ENCODE measurements around the gene GNGT2. TPM values are rescaled to one million over a fixed set of nuclear protein-coding genes. Genes with fewer than 3 reads are reported as not detected.
A peak's percentile ranks its signal among the peaks of the same experiment; 100 is the strongest.
"Not testable (repeated sequence)": the region's sequence is repeated elsewhere in the genome, so short reads cannot be mapped to it uniquely, and the experiment has no call there.

GNGT2 gene
- total RNA-seq, 1 donor from 2014 or later: not detected

- peak overlapping the region; percentile 99 for H3K27ac Mint-ChIP-seq (ENCODE audit: unreplicated experiment)
- DNase-seq (ENCODE audit: extremely low spot score, unreplicated experiment): no peak
- H3K9me3 Mint-ChIP-seq (ENCODE audit: unreplicated experiment): no peaks in the 10 kb centered on the region
- no peaks in the 10 kb centered on the region for H3K36me3 Mint-ChIP-seq (ENCODE audit: unreplicated experiment)
- TF ChIP-seq CTCF (IDR thresholded peaks at IDR 0.05): no peak
- peaks cover 7% of the 10 kb centered on the region for H3K4me1 Mint-ChIP-seq (ENCODE audit: unreplicated experiment)
- no peaks in the 10 kb centered on the region for H3K27me3 Mint-ChIP-seq (ENCODE audit: unreplicated experiment)
- peak overlapping the region; percentile 93 for H3K4me3 Mint-ChIP-seq (ENCODE audit: unreplicated experiment)
Observed at GRCh38 chr17:49193513-49194296, 16.7 kb downstream of the GNGT2 start.

GRCh38 chr17:49191917-49192741 is 18.2 kb downstream of the GNGT2 start:
- H3K4me3 Mint-ChIP-seq (ENCODE audit: unreplicated experiment): peak overlapping the region; percentile 93
- DNase-seq (ENCODE audit: extremely low spot score, unreplicated experiment): peak; percentile 96
- TF ChIP-seq CTCF (IDR thresholded peaks at IDR 0.05): peak; percentile 42
- no peaks in the 10 kb centered on the region for H3K9me3 Mint-ChIP-seq (ENCODE audit: unreplicated experiment)
- peak overlapping the region; percentile 99 for H3K27ac Mint-ChIP-seq (ENCODE audit: unreplicated experiment)
- H3K4me1 Mint-ChIP-seq (ENCODE audit: unreplicated experiment): peaks cover 7% of the 10 kb centered on the region
- H3K36me3 Mint-ChIP-seq (ENCODE audit: unreplicated experiment): no peaks in the 10 kb centered on the region
- no peaks in the 10 kb centered on the region for H3K27me3 Mint-ChIP-seq (ENCODE audit: unreplicated experiment)

GRCh38 chr17:49191409-49191916 is 18.9 kb downstream of the GNGT2 start:
- no peak for TF ChIP-seq CTCF (IDR thresholded peaks at IDR 0.05)
- Mint-ChIP-seq H3K36me3 (ENCODE audit: unreplicated experiment) (no peaks in the 10 kb centered on the region), H3K9me3 (ENCODE audit: unreplicated experiment) (no peaks in the 10 kb centered on the region), H3K4me1 (ENCODE audit: unreplicated experiment) (peaks cover 7% of the 10 kb centered on the region), H3K4me3 (ENCODE audit: unreplicated experiment) (peak overlapping the region; percentile 93), H3K27ac (ENCODE audit: unreplicated experiment) (peak overlapping the region; percentile 99), H3K27me3 (ENCODE audit: unreplicated experiment) (no peaks in the 10 kb centered on the region)
- DNase-seq (ENCODE audit: extremely low spot score, unreplicated experiment): no peak

GRCh38 chr17:49190932-49191331 is 19.4 kb downstream of the GNGT2 start:
- no peak overlapping the region for H3K27ac Mint-ChIP-seq (ENCODE audit: unreplicated experiment)
- DNase-seq (ENCODE audit: extremely low spot score, unreplicated experiment): no peak
- no peak for TF ChIP-seq CTCF (IDR thresholded peaks at IDR 0.05)
- no peaks in the 10 kb centered on the region for H3K9me3 Mint-ChIP-seq (ENCODE audit: unreplicated experiment)
- peaks cover 7% of the 10 kb centered on the region for H3K4me1 Mint-ChIP-seq (ENCODE audit: unreplicated experiment)
- no peaks in the 10 kb centered on the region for H3K36me3 Mint-ChIP-seq (ENCODE audit: unreplicated experiment)
- no peak overlapping the region for H3K4me3 Mint-ChIP-seq (ENCODE audit: unreplicated experiment)
- peaks cover 1% of the 10 kb centered on the region for H3K27me3 Mint-ChIP-seq (ENCODE audit: unreplicated experiment)

- DNase-seq (ENCODE audit: extremely low spot score, unreplicated experiment): no peak
- no peak overlapping the region for H3K27ac Mint-ChIP-seq (ENCODE audit: unreplicated experiment)
- no peak for TF ChIP-seq CTCF (IDR thresholded peaks at IDR 0.05)
- H3K4me3 Mint-ChIP-seq (ENCODE audit: unreplicated experiment): no peak overlapping the region
- H3K36me3 Mint-ChIP-seq (ENCODE audit: unreplicated experiment): no peaks in the 10 kb centered on the region
- H3K9me3 Mint-ChIP-seq (ENCODE audit: unreplicated experiment): no peaks in the 10 kb centered on the region
- peaks cover 3% of the 10 kb centered on the region for H3K4me1 Mint-ChIP-seq (ENCODE audit: unreplicated experiment)
- peaks cover 9% of the 10 kb centered on the region for H3K27me3 Mint-ChIP-seq (ENCODE audit: unreplicated experiment)
Observed at GRCh38 chr17:49187301-49187700, 23.1 kb downstream of the GNGT2 start.

GRCh38 chr17:49185381-49185780 is 25.0 kb downstream of the GNGT2 start:
- not testable (repeated sequence) for H3K27ac Mint-ChIP-seq (ENCODE audit: unreplicated experiment); H3K4me1 Mint-ChIP-seq (ENCODE audit: unreplicated experiment); H3K4me3 Mint-ChIP-seq (ENCODE audit: unreplicated experiment); H3K9me3 Mint-ChIP-seq (ENCODE audit: unreplicated experiment); DNase-seq (ENCODE audit: extremely low spot score, unreplicated experiment); H3K36me3 Mint-ChIP-seq (ENCODE audit: unreplicated experiment)
- H3K27me3 Mint-ChIP-seq (ENCODE audit: unreplicated experiment): peaks cover 17% of the 10 kb centered on the region

GRCh38 chr17:49184522-49184921 is 25.9 kb downstream of the GNGT2 start:
- peaks cover 17% of the 10 kb centered on the region for H3K27me3 Mint-ChIP-seq (ENCODE audit: unreplicated experiment)
- H3K9me3 Mint-ChIP-seq (ENCODE audit: unreplicated experiment); DNase-seq (ENCODE audit: extremely low spot score, unreplicated experiment); H3K4me1 Mint-ChIP-seq (ENCODE audit: unreplicated experiment); H3K36me3 Mint-ChIP-seq (ENCODE audit: unreplicated experiment); H3K4me3 Mint-ChIP-seq (ENCODE audit: unreplicated experiment); H3K27ac Mint-ChIP-seq (ENCODE audit: unreplicated experiment): not testable (repeated sequence)

Data from osteocyte (in vitro differentiated cells).